ENCODE measurements around the gene GXYLT2.
"Not testable (repeated sequence)": the region's sequence is repeated elsewhere in the genome, so short reads cannot be mapped to it uniquely, and the experiment has no call there.

Gene GXYLT2

GRCh38 chr3:72977060-72977808 is 89.4 kb downstream of the GXYLT2 start:
- no peak for DNase-seq

GRCh38 chr3:72982609-72983366 is 94.9 kb downstream of the GXYLT2 start:
- DNase-seq = no peak

- DNase-seq = no peak
Observed at GRCh38 chr3:72985576-72985975, 97.7 kb downstream of the GXYLT2 start.

GRCh38 chr3:72990701-72991395 is 103.0 kb downstream of the GXYLT2 start:
- no peak for DNase-seq

GRCh38 chr3:72991522-72991921 is 103.7 kb downstream of the GXYLT2 start:
- DNase-seq = no peak

GRCh38 chr3:72993391-72993790 is 105.5 kb downstream of the GXYLT2 start:
- no peak for DNase-seq

- DNase-seq = no peak
Observed at GRCh38 chr3:72995337-72995736, 107.5 kb downstream of the GXYLT2 start.

GRCh38 chr3:72996121-72996472 is 108.3 kb downstream of the GXYLT2 start:
- DNase-seq = no peak

GRCh38 chr3:72996473-72997333 is 108.9 kb downstream of the GXYLT2 start, which contains the start of gene PPP4R2:
TSS of gene PPP4R2 (plus strand) at chr3:72996811. CDS start at chr3:72997038, 227 bp downstream.
- DNase-seq = peak; percentile 64

GRCh38 chr3:72997421-72997961 is 109.6 kb downstream of the GXYLT2 start:
- peak; percentile 4 for DNase-seq

- no peak for DNase-seq
Observed at GRCh38 chr3:72998466-72998865, 110.6 kb downstream of the GXYLT2 start.

- no peak for DNase-seq
Observed at GRCh38 chr3:72999951-73000350, 112.1 kb downstream of the GXYLT2 start.

GRCh38 chr3:73003050-73003449 is 115.2 kb downstream of the GXYLT2 start:
- not testable (repeated sequence) for DNase-seq

GRCh38 chr3:73004316-73004715 is 116.5 kb downstream of the GXYLT2 start:
- no peak for DNase-seq

GRCh38 chr3:73007992-73008712 is 120.3 kb downstream of the GXYLT2 start:
- DNase-seq = no peak

GRCh38 chr3:73009008-73009407 is 121.2 kb downstream of the GXYLT2 start:
- DNase-seq = no peak

GRCh38 chr3:73009750-73010149 is 121.9 kb downstream of the GXYLT2 start:
- DNase-seq = no peak

GRCh38 chr3:73010158-73010557 is 122.3 kb downstream of the GXYLT2 start:
- no peak for DNase-seq

GRCh38 chr3:73018298-73018697 is 130.5 kb downstream of the GXYLT2 start:
- DNase-seq = no peak

- no peak for DNase-seq
Observed at GRCh38 chr3:73018790-73019441, 131.1 kb downstream of the GXYLT2 start.

- DNase-seq = no peak
Observed at GRCh38 chr3:73021301-73021835, 133.5 kb downstream of the GXYLT2 start.

All from NCI-H446 treated with DMSO at 0.1 percent for 48 hours (cell line).